ENCODE data around the gene PAFAH2.

DNA sequence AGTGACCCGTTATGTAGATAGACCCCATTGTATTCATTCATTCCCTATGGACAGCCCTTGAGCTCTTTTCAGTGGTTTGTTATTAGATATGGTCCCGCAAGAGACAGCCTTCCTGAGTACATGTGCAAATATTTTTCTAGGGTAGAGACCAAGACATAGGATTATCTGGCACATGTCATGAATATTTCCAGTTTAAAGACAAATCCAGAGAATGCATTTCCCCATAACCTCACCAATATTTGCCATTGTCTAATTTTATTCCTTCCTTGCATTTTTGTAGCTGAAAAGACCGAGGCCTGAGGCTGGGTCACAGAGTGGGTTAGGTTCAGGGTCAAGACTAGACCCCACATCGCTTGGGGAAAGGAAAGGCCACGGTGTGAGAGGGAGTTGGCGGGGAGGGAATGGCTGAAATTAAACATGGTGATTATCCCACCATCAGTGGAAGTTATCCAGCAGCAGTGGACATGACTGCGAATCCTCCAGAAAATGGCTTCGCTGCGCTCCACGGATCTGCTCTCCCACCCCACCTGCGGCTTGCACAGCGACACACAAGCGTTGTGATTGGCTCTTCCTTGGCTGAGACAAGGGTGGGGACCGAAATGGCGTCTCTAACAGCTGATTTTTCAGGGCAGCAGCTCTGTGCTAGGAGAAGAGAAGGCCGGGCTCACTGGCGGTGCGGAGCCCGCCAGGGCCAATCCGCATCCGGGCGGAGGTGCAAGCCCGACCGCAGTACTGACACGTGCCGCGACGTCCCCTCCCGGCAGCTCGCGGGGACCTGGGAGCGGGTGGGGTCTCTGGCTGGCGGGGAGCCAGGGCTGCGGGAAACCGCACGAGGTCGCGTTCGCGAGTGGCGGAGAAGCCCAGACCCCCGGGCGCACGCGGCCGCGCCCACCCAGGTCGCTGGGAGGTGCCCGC, 75.5 kb downstream of the PAFAH2 start:
- TF ChIP-seq POLR2A (IDR thresholded peaks at IDR 0.05): no peak
- TF ChIP-seq, protein P1, sequence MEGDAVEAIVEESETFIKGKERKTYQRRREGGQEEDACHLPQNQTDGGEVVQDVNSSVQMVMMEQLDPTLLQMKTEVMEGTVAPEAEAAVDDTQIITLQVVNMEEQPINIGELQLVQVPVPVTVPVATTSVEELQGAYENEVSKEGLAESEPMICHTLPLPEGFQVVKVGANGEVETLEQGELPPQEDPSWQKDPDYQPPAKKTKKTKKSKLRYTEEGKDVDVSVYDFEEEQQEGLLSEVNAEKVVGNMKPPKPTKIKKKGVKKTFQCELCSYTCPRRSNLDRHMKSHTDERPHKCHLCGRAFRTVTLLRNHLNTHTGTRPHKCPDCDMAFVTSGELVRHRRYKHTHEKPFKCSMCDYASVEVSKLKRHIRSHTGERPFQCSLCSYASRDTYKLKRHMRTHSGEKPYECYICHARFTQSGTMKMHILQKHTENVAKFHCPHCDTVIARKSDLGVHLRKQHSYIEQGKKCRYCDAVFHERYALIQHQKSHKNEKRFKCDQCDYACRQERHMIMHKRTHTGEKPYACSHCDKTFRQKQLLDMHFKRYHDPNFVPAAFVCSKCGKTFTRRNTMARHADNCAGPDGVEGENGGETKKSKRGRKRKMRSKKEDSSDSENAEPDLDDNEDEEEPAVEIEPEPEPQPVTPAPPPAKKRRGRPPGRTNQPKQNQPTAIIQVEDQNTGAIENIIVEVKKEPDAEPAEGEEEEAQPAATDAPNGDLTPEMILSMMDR (IDR thresholded peaks at IDR 0.05): no peak

All from stomach (tissue), 4 donors.